GM18508 (cell line): ENCODE results near the gene FPGT.
"Not testable (repeated sequence)": the region's sequence is repeated elsewhere in the genome, so short reads cannot be mapped to it uniquely, and the experiment has no call there.

Source experiments
- ATAC-seq: cut with Tn5 transposase; IDR thresholded peaks from one replicate; pipeline ENCODE4 v1.9.1; 2021; ENCODE audit warnings: moderate number of reproducible peaks; ENCODE audit not compliant: insufficient read depth, unreplicated experiment

Gene FPGT

GRCh38 chr1:74253243-74253824 lies 55.3 kb downstream of the FPGT start:
- not testable (repeated sequence) for ATAC-seq
